HG03108 (cell line): ENCODE data around the gene UCK1.

Source experiments
- ATAC-seq: cut with Tn5 transposase; IDR thresholded peaks from one replicate; pipeline ENCODE4 v1.9.1; 2021; ENCODE audit warnings: moderate library complexity; ENCODE audit not compliant: unreplicated experiment

The UCK1 gene

DNA sequence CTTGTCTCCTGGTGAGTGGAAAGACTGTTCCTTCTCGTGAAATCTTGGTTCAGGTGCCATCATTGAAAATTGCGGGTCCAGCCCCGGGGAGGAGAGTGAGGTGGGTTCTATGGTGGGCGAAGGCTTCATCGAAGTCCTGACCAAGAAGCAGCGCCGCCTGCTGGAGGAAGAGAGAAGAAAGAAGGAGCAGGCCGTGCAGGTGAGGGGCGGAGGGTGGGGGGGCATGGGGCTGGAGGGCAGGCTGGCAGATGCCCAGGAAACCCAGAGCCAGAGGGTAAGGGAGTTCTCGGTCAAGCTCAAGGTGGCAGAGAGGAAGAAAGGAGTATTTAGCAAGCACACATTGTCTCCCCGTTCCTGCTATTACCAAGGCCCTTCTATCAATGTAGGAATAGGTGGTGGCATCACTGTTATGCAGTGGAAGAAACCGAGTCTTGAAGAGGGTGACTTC is 52.6 kb downstream of the UCK1 start:
- ATAC-seq: no peak

DNA sequence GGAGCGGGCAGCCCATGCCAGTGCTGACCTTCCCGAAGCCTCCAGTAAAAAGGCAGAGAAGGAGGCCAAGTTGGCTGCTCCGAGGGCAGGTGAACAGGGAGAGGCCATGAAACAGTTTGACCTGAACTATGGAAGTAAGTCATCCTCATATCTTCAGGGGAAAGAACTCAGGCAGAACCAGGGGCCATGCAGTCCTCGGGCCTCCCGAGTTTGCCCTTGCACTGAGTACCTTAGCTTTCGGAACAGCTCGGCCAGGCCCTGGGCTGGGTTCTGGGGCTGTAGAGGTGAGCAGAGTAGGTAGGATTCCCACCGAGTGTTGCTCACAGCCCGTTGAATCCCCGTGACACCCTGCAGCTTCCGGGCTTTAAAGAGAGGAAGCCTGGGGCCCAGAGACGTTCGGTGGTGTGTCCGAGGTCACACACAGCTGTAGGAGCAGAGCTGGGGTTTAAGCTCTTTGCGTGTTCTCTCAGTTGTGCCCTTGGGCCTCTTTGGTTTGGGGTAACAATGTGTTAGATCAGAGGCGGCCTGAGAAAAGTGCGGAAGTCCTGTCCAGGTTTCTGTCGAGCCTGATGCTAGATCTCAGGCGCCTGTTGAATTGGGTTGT is 53.1 kb downstream of the UCK1 start:
- ATAC-seq: no peak

DNA sequence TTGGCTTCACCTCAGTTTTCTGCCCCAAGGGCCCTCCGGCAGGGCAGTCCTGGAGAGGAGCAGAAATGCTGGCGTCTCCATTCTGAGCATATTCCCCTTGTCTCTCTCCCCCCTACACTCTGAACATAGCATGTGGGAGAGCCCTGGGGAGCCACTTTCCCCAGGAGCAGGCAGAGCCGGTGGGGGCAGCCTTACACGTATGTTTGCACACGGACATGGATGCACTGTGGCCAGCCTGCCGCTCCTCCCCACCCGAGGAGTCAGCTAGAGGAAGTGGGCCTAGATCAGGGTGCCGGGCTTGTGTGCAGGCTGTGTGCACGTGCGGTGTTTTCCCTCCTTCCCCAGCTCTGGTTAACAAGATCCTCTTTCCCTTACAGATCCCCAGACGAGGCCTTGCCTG is 53.7 kb downstream of the UCK1 start:
- ATAC-seq: no peak

DNA sequence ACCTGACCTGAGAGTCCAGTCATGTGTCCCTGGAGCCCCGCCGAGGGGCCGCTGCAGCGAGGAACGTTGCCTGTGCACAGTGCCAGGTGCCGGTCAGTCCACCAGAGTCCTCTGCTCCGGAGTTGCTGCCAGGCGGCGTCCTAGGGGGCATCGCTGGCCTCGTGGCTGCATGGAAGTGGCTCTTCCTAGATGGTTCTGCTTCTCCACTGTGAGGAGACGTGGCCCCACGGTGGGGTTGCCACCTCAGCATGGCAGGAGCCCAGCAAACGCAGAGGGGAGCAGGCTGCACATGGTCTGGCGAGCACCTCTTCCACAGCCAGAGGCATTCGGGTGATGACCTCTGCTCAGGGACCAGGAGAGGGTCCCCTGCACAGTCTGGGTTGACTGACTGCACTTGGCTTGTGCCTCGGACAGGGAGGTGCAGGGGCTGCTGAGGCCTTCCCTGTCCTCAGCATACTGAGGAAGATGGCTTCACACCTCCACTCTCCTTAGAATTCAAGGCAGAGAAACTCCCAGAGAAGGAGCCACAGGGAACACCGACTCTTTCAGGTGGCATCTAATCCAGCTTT is 54.2 kb downstream of the UCK1 start:
- ATAC-seq: no peak

DNA sequence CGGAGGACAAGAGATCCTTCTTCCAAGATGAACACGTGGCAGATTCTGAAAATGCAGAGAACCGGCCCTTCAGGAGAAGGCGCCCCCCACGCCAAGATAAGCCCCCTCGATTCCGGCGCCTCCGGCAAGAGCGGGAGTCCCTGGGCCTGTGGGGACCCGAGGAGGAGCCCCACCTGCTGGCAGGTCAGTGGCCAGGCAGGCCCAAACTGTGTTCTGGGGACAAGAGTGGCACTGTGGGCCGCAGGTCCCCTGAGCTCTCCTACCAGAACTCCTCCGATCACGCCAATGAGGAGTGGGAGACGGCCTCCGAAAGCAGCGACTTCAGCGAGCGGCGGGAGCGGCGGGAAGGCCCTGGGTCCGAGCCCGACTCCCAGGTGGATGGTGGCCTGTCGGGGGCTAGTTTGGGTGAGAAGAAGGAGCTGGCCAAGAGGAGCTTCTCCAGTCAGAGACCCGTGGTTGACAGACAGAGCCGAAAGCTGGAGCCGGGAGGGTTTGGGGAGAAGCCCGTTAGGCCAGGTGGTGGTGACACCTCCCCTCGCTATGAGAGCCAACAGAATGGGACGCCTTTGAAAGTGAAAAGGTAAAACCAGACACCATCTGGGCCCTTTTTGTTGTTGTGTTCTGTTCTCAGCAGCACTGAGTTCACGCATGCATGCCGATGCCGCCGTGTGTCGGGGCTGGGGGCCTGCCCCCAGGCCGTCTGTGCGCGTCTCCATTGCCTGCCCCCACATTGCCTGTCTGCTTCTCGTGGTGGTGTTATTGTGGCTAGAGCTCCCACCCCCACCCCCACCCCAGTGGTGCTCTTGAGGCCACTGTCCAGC is 54.9 kb downstream of the UCK1 start:
- no peak for ATAC-seq

DNA sequence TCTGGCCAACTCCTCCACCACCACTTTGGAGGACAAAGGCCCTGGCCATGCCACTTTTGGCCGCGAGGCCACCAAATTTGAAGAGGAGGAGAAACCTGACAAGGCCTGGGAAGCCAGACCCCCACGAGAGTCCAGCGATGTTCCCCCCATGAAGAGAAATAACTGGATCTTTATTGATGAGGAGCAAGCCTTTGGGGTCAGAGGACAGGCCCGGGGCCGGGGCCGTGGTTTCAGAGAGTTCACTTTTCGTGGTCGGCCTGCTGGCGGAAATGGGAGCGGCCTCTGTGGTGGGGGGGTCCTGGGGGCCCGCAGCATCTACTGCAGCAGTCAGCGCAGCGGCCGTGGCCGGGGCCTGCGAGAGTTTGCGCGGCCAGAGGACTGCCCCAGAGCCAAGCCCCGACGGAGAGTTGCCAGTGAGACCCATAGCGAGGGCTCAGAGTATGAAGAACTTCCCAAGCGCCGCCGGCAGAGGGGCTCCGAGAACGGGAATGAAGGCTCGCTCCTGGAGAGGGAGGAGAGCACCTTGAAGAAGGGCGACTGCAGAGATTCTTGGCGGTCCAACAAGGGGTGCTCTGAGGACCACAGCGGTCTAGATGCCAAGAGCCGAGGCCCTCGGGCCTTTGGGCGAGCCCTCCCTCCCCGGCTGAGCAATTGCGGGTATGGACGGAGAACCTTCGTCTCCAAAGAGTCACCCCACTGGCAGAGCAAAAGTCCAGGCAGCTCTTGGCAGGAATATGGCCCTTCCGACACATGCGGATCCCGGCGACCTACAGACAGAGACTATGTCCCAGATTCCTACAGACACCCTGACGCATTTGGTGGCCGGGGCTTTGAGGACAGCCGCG is 55.7 kb downstream of the UCK1 start:
- ATAC-seq: no peak

DNA sequence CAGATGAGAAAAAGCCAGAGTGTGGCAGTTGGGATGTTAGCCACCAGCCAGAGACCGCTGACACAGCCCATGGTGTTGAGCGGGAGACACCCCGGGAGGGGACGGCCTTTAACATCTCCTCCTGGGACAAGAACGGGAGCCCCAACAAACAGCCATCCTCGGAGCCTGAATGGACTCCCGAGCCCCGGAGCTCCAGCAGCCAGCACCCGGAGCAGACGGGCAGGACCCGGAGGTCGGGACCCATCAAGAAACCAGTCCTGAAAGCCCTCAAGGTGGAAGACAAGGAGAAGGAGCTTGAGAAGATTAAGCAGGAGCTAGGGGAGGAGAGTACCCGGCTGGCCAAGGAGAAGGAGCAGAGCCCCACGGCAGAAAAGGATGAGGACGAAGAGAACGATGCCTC is 56.4 kb downstream of the UCK1 start:
- no peak for ATAC-seq

DNA sequence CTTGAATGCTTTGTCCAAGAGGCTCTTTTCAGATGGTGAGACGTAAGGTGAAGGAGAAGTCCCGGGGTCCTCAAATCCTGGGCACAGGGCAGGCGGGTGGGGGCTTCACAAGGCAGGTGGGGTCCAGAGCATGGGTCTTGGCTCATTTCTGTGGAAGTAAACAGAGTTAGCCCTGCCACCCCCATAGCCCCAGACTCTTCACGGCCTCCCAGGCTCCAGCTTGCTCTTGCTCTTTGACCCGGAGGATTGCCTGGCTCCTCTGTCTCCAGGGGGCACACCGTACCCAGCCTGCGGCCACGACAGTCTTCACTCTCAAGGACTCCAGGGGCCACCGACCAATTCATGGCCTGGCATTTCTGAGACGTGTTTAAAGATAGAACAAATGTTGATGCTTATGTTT is 57.2 kb downstream of the UCK1 start:
- no peak for ATAC-seq
